A673 (cell line): ENCODE results near the gene B3GNT2.

Experiments
- EZH2 ChIP-seq: fragments of 200-600 bp; sonication (generic); IDR thresholded peaks from 2 replicates; pipeline ENCODE4 v1.6.1; 2017; ENCODE audit warnings: borderline replicate concordance, low read depth, mild to moderate bottlenecking, mixed read lengths, antibody characterized with exemption, low read length; ENCODE audit not compliant: poor library complexity, severe bottlenecking
- TF ChIP-seq, protein P1 (sequence below): fragments of 300-800, 200-600 bp; sonication (generic); conservative IDR thresholded peaks from 2 replicates; pipeline ENCODE4 v1.5.1; 2017; ENCODE audit warnings: low read depth, mild to moderate bottlenecking, antibody characterized with exemption, low read length, moderate library complexity, mixed read lengths

DNA sequence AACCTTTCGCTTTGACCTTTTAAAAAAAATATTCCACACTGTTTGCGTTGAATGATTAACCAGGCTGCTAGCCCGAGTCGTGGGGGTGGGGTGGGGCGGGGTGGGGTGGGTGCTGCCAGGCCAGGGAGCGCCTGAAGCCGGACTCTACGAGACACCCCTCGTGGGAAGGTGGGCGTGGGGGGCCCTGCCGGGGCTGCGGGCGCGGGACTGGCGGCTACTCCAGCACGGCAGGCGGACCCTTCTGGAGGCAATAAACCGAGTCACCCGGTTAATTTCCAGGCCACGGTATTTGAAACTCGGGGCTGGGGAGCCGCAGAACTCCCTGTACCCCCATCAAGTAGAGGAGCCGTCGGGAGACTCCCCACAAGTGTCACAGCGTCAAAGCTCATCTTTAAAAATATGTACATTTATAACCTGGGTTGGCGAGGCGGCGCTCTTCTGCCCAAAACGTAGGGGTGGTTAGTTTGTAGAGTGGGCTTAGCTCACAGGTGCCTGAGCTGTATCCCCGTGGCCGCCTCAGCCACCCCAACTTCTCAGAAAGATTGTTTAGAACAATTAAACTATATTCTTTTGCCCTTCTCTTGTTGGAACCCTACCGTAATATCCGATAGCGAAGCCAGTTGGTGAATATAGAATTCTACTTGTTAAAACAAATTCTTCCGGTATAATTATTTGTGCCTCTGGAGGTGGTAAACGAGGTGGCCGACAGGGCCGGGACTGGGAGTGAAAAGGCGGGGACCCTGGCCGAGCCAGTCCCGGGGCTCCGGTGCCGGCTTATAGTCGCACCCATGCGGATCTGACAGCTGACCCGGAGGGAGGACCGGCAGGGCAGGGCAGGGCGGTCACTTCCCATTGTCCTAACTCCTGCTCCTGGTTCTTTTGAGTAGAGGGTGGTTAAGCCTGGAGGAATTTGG is 1.4 kb downstream of the B3GNT2 start:
- TF ChIP-seq, protein P1, sequence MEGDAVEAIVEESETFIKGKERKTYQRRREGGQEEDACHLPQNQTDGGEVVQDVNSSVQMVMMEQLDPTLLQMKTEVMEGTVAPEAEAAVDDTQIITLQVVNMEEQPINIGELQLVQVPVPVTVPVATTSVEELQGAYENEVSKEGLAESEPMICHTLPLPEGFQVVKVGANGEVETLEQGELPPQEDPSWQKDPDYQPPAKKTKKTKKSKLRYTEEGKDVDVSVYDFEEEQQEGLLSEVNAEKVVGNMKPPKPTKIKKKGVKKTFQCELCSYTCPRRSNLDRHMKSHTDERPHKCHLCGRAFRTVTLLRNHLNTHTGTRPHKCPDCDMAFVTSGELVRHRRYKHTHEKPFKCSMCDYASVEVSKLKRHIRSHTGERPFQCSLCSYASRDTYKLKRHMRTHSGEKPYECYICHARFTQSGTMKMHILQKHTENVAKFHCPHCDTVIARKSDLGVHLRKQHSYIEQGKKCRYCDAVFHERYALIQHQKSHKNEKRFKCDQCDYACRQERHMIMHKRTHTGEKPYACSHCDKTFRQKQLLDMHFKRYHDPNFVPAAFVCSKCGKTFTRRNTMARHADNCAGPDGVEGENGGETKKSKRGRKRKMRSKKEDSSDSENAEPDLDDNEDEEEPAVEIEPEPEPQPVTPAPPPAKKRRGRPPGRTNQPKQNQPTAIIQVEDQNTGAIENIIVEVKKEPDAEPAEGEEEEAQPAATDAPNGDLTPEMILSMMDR, result 0 out of 2 replicates have a peak, but pooled peaks have one; percentile 24
- no peak for TF ChIP-seq EZH2
